PC-9 (cell line): ENCODE results near the gene BRAF. TPM values are rescaled to one million over a fixed set of nuclear protein-coding genes. Genes with fewer than 3 reads are reported as not detected.
A peak's percentile ranks its signal among the peaks of the same experiment; 100 is the strongest.
"Not testable (repeated sequence)": the region's sequence is repeated elsewhere in the genome, so short reads cannot be mapped to it uniquely, and the experiment has no call there.

Experiments
- BruUV-seq: library from RNA; stranded (reverse); fragments of 400-500 nt; replicated peaks from 2 replicates; lab custom pipeline; 2021; lab: Mats Ljungman, UMichigan
- CTCF ChIA-PET: fragments of 300-600 bp; sonication (Branson Sonifier 250); formaldehyde crosslinking; loops from one replicate; lab custom pipeline; 2022; ENCODE audit warnings: antibody characterized with exemption; lab: Charles Lee
- POLR2A ChIA-PET: fragments of 300-600 bp; sonication (Branson Sonifier 250); formaldehyde crosslinking; loops from one replicate; lab custom pipeline; 2022; ENCODE audit warnings: antibody characterized with exemption; ENCODE audit not compliant: unreplicated experiment; lab: Charles Lee
- DNase-seq, 2 experiments: peaks; one replicate each; pipeline versions ENCODE4 v3.0.0 to v3.0.0-alpha.2; 2015 to 2022; ENCODE audit warnings: mixed read lengths in 1 of 2
- H2AFZ ChIP-seq: fragments of 200-600 bp; sonication (generic); 2 replicates; pipeline ENCODE4 v1.8.1; 2017; ENCODE audit warnings: antibody characterized with exemption
- H3F3A ChIP-seq: fragments of 200-600 bp; sonication (generic); 2 replicates; pipeline ENCODE4 v1.8.1; 2017; ENCODE audit warnings: antibody characterized with exemption, mild to moderate bottlenecking, low read depth; ENCODE audit not compliant: insufficient read depth
- H3K27ac ChIP-seq: fragments of 200-600 bp; sonication (generic); 2 replicates; pipeline ENCODE4 v1.6.1; 2016; ENCODE audit warnings: mixed run types
- H3K27me3 ChIP-seq: fragments of 200-600 bp; sonication (generic); 2 replicates; pipeline ENCODE4 v1.6.1; 2016; ENCODE audit warnings: low read depth, mixed run types; ENCODE audit not compliant: insufficient read depth
- H3K36me3 ChIP-seq: fragments of 200-600 bp; sonication (generic); 2 replicates; pipeline ENCODE4 v1.6.1; 2016; ENCODE audit warnings: low read depth, mixed run types
- H3K4me1 ChIP-seq: fragments of 200-600 bp; sonication (generic); replicated peaks from 2 replicates; pipeline ENCODE4 v1.6.1; 2016; ENCODE audit warnings: mixed run types; ENCODE audit not compliant: insufficient read depth
- H3K4me2 ChIP-seq: fragments of 200-600 bp; sonication (generic); 2 replicates; pipeline ENCODE4 v1.6.1; 2017; ENCODE audit warnings: mixed run types
- H3K4me3 ChIP-seq: fragments of 200-600 bp; sonication (generic); 2 replicates; pipeline ENCODE4 v1.6.1; 2016; ENCODE audit warnings: mixed run types
- H3K79me2 ChIP-seq: fragments of 200-600 bp; sonication (generic); 2 replicates; pipeline ENCODE4 v1.6.1; 2017; ENCODE audit warnings: low read depth, mixed run types
- H3K9me2 ChIP-seq: fragments of 200-600 bp; sonication (generic); 2 replicates; pipeline ENCODE4 v1.8.1; 2017; ENCODE audit warnings: mild to moderate bottlenecking; ENCODE audit not compliant: insufficient read depth
- H3K9me3 ChIP-seq: fragments of 200-600 bp; sonication (generic); 2 replicates; pipeline ENCODE4 v1.8.1; 2016; ENCODE audit warnings: low read depth; ENCODE audit not compliant: insufficient read depth
- H4K20me1 ChIP-seq: fragments of 200-600 bp; sonication (generic); 2 replicates; pipeline ENCODE4 v1.8.1; 2017; ENCODE audit not compliant: insufficient read depth
- EZH2 ChIP-seq: fragments of 200-600 bp; sonication (generic); IDR thresholded peaks from 2 replicates; pipeline ENCODE4 v1.8.0; 2017; ENCODE audit warnings: antibody characterized with exemption, low read depth
- intact Hi-C: fragments of 100-400 bp; cut with micrococcal nuclease; formaldehyde crosslinking; loops from one replicate; pipeline ENCODE4 v1.10.0; 2022; ENCODE audit not compliant: unreplicated experiment
- total RNA-seq: library from RNA; stranded (reverse); gene quantifications from 2 replicates; pipeline ENCODE4 v1.2.3, GENCODE V29; 2021
- TF ChIP-seq, protein P1 (sequence below): fragments of 200-600 bp; sonication (generic); conservative IDR thresholded peaks from 2 replicates; pipeline ENCODE4 v1.6.1; 2017; ENCODE audit warnings: mixed run types, antibody characterized with exemption, mild to moderate bottlenecking, moderate library complexity

BRAF gene
- total RNA-seq, 1 experiment from 2014 or later: 56.9 TPM

DNA sequence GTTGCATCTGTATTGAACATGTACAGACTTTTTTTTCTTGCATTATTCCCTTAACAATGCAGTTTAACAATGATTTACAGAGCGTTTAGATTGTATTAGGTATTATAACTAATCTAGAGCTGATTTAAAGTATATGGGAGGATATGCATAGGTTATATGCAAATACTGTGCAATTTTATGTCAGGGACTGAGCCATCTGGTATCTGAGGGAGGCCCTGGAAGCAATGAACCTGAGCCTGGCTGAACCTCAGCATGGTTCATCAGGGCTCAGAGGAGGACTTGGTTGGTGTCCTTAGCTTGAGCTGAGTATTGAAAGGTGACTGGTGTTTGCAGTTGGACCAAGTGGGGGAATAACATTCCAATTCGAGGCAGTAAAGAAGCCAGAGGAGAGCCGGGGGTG lies 247.2 kb downstream of the BRAF start:
- ChIA-PET CTCF (no interaction called here), POLR2A (no interaction called here)
- Histone ChIP-seq H3K4me2 (no peak overlapping the region), H3K4me1 (peaks cover 20% of the 10 kb centered on the region), H3K36me3 (0 out of 2 replicates have a peak, but pooled peaks cover 12% of the 10 kb centered on the region), H3K27ac (no peak overlapping the region), H3K4me3 (no peak overlapping the region), H3K9me2 (no peaks in the 10 kb centered on the region), H3K9me3 (no peaks in the 10 kb centered on the region), H4K20me1 (0 out of 2 replicates have a peak, but pooled peaks cover 2% of the 10 kb centered on the region), H2AFZ (no peak overlapping the region), H3K27me3 (no peaks in the 10 kb centered on the region), H3K79me2 (peaks cover 5% of the 10 kb centered on the region; the same call in 1 of the 2 replicates), H3F3A (no peaks in the 10 kb centered on the region)
- intact Hi-C loops: no loop called here
- DNase-seq: peak in 1 of 2 experiments; percentile 9
- TF ChIP-seq, protein P1, sequence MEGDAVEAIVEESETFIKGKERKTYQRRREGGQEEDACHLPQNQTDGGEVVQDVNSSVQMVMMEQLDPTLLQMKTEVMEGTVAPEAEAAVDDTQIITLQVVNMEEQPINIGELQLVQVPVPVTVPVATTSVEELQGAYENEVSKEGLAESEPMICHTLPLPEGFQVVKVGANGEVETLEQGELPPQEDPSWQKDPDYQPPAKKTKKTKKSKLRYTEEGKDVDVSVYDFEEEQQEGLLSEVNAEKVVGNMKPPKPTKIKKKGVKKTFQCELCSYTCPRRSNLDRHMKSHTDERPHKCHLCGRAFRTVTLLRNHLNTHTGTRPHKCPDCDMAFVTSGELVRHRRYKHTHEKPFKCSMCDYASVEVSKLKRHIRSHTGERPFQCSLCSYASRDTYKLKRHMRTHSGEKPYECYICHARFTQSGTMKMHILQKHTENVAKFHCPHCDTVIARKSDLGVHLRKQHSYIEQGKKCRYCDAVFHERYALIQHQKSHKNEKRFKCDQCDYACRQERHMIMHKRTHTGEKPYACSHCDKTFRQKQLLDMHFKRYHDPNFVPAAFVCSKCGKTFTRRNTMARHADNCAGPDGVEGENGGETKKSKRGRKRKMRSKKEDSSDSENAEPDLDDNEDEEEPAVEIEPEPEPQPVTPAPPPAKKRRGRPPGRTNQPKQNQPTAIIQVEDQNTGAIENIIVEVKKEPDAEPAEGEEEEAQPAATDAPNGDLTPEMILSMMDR: no peak
- no peak for TF ChIP-seq EZH2
- no TSS peak for BruUV-seq

DNA sequence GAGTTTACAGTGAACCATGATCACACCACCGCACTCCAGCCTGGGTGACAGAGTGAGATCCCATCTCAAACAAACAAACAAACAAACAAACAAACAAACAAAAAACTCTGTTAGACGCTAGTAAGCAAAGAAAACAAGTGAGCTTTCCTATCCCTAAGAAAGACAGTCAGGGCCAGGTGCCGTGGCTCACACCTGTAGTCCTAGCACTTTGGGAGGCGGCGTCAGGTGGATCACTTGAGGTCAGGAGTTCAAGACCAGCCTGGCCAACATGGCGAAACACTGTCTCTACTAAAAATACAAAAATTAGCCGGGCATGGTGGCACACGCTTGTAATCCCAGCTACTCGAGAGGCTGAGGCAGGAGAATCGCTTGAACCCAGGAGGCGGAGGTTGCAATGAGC lies 247.8 kb downstream of the BRAF start:
- H2AFZ ChIP-seq, H3K36me3 ChIP-seq, H3K4me2 ChIP-seq, H3F3A ChIP-seq, H3K27me3 ChIP-seq, POLR2A ChIA-PET, DNase-seq, CTCF ChIA-PET, BruUV-seq, H3K4me3 ChIP-seq, H3K27ac ChIP-seq, intact Hi-C loops, H4K20me1 ChIP-seq, H3K9me2 ChIP-seq, H3K79me2 ChIP-seq, H3K9me3 ChIP-seq: not testable (repeated sequence)
- H3K4me1 ChIP-seq: peaks cover 26% of the 10 kb centered on the region

DNA sequence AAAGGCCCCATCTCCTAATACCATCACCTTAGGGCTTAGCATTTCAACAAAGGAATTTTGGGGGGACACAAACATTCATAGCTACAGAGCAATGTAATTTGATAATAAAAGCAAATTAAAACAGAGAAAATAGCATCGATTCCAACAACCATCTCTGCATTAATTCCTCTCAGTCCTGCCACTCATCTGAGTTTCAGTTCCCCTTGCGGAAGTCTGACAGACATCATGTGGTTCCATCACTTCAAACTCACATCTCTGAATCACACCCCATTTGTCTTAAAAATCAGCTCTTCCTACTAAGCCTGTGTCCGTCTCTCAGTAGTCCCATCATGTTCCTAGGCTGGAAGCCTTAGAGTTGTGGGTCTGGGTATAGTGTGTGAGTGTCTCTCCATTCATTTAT lies 248.4 kb downstream of the BRAF start:
- 0 out of 2 replicates have a peak, but pooled peaks cover 6% of the 10 kb centered on the region for H3K36me3 ChIP-seq
- intact Hi-C loops: no loop called here
- H3F3A ChIP-seq: no peaks in the 10 kb centered on the region
- no peaks in the 10 kb centered on the region for H3K9me3 ChIP-seq
- H3K4me2 ChIP-seq: no peak overlapping the region
- TF ChIP-seq, protein P1: no peak
- TF ChIP-seq EZH2: no peak
- CTCF ChIA-PET: no interaction called here
- no peak overlapping the region for H3K27ac ChIP-seq
- peak in 1 of 2 experiments; percentile 15 for DNase-seq
- no TSS peak for BruUV-seq
- POLR2A ChIA-PET: no interaction called here
- no peak overlapping the region for H2AFZ ChIP-seq
- H3K4me1 ChIP-seq: peaks cover 26% of the 10 kb centered on the region
- no peak overlapping the region for H3K4me3 ChIP-seq
- H3K27me3 ChIP-seq: no peaks in the 10 kb centered on the region
- peaks cover 5% of the 10 kb centered on the region; the same call in 1 of the 2 replicates for H3K79me2 ChIP-seq
- H3K9me2 ChIP-seq: no peaks in the 10 kb centered on the region
- 0 out of 2 replicates have a peak, but pooled peaks cover 2% of the 10 kb centered on the region for H4K20me1 ChIP-seq

DNA sequence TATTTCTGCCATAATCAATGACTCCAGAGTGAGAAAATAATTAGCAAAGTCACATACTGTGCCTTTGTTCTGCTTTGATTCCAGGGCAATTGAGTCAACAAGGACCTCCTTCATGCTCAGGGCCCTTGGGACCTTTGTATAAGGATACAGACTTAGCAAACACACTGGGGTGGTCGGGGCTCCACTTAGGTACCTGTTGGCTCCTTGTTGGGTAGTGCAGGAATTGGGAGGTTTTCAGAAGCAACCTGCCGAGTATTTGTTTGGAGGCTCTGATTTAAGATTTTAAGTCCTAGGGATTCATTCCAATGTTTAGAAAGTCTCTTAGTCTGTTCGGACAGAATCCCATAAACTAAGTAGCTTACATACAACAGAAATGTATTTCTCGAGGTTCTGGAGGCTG lies 249.0 kb downstream of the BRAF start:
- CTCF ChIA-PET: interaction anchor here (0.5 to 0.7 kb wide), 4 partner anchors 20 to 212 kb away, joined by 3 to 5 read pairs (median 4); no protein-coding TSS in a partner anchor
- H3K4me2 ChIP-seq: peak overlapping the region; percentile 93; the same call in 1 of the 2 replicates
- no peaks in the 10 kb centered on the region for H3F3A ChIP-seq
- intact Hi-C loops: no loop called here
- H4K20me1 ChIP-seq: 0 out of 2 replicates have a peak, but pooled peaks cover 2% of the 10 kb centered on the region
- BruUV-seq: no TSS peak
- no peak overlapping the region for H3K27ac ChIP-seq
- POLR2A ChIA-PET: no interaction called here
- DNase-seq: peak in 1 of 2 experiments; percentile 29
- H3K9me3 ChIP-seq: no peaks in the 10 kb centered on the region
- H3K36me3 ChIP-seq: 0 out of 2 replicates have a peak, but pooled peaks cover 6% of the 10 kb centered on the region
- no peaks in the 10 kb centered on the region for H3K9me2 ChIP-seq
- no peak for TF ChIP-seq EZH2
- TF ChIP-seq, protein P1: no peak
- peaks cover 26% of the 10 kb centered on the region for H3K4me1 ChIP-seq
- H3K4me3 ChIP-seq: no peak overlapping the region
- no peaks in the 10 kb centered on the region for H3K27me3 ChIP-seq
- H2AFZ ChIP-seq: no peak overlapping the region
- peaks cover 5% of the 10 kb centered on the region; the same call in 1 of the 2 replicates for H3K79me2 ChIP-seq
